ENCODE results near the gene PLEKHA1. TPM values are rescaled to one million over a fixed set of nuclear protein-coding genes. Genes with fewer than 3 reads are reported as not detected.

Gene PLEKHA1
- total RNA-seq, 2 experiments from 2014 or later, result 16.5 to 16.7 TPM

DNA sequence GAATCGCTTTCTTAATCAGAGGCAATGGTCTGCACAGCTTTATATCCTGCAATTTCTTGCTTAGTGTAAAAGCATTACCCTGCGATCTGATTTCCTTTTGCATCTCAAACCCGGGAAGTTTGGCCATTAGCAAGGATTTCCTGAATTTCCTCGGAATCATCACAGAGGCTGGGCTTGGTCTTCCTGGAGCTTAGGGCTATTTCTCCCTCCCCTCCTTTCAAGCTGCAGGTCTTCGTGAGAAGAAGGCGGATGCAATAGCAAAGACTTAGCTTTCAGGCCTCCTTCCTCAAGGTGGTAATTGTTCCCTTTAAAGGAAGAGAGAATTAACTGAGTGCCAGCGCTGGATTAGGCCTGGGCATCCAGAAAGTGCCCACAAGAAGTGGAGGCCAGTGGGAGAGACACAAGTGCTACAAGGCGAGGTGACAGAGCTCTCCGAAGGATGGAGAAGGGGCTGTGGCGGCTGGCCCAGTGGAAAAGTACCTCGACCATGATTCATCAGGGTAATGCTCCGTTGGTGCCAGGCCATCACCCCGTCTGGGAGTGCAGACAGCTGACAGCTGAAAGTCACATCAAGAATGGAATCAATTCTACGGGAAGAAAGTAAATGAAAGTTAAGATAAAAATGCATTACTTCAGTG lies 76.0 kb downstream of the PLEKHA1 start:
- POLR2A ChIA-PET, result no interaction called here
- CTCF ChIA-PET, result interaction anchor here (1.5 kb wide), 1 partner anchor 115 kb away, joined by 3 read pairs; no protein-coding TSS in a partner anchor

- CTCF ChIA-PET, result no interaction called here
- POLR2A ChIA-PET, result no interaction called here
Observed at GRCh38 chr10:122454071-122454470, 79.6 kb downstream of the PLEKHA1 start.

DNA sequence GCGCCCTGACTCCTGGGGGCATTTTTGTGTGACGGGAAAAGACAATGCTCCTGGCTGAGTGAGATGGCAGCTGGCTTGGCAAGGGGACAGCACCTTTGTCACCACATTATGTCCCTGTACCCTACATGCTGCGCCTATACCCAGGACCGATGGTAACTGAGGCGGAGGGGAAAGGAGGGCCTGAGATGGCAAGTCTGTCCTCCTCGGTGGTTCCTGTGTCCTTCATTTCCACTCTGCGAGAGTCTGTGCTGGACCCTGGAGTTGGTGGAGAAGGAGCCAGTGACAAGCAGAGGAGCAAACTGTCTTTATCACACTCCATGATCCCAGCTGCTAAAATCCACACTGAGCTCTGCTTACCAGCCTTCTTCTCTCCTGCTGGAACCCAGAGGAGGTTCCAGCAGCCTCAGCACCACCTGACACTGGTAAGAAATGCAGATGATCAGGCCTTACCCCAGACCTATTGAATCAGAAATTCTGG lies 80.1 kb downstream of the PLEKHA1 start, which contains the start of gene ARMS2:
Gene ARMS2, plus strand, starts transcription at position 51 of the 478 bp plus-strand sequence. Its CDS starts 75 bp downstream, at position 126.
- CTCF ChIA-PET, result no interaction called here

GRCh38 chr10:122455376-122456079 lies 81.0 kb downstream of the PLEKHA1 start:
- CTCF ChIA-PET, result no interaction called here
- POLR2A ChIA-PET, result no interaction called here

More for the DNA sequence above, 80.1 kb downstream of the PLEKHA1 start, which contains the start of gene ARMS2:
- POLR2A ChIA-PET, result no interaction called here

GRCh38 chr10:122457934-122458333 lies 83.4 kb downstream of the PLEKHA1 start:
- ChIA-PET CTCF (no interaction called here), POLR2A (no interaction called here)

GRCh38 chr10:122458693-122459092 lies 84.2 kb downstream of the PLEKHA1 start:
- CTCF ChIA-PET, result no interaction called here
- POLR2A ChIA-PET, result no interaction called here

DNA sequence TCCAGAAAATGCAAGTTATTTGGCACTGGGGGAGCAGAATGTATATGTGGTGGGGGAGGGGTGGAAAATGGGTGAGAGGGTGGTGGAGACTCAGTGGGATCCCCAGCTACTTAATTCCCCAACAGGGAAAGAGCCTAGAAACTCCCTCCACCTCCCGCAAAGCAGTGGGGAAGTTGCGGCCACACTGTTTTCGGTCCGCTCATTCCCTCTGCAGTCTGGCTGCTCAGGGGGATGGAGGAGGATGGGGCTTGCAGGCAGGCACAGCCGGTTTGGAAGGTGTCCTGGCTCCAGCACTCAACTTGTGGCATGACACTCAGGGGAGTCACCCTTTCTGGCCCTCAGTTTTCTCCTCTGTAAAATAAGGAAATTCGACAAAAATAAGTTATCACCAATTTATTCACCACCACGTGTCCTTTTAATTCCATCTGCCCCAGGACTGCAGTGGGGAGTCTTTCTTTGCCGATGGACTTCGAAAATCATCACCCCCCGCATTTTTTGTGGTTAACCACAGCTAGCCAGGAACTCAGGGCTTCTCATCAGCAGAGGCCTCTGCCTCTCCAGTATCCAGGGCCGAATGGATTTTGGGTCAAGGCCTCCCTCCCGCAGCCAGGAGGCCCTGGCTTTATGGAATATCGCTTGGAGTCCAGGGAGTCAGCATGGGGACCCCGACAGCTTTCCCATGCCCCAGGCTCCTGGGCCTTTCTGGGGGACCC lies 85.2 kb downstream of the PLEKHA1 start:
- ChIA-PET CTCF (interaction anchor here (1.0 kb wide), 1 partner anchor 192 kb away, joined by 3 read pairs; no protein-coding TSS in a partner anchor), POLR2A (no interaction called here)

DNA sequence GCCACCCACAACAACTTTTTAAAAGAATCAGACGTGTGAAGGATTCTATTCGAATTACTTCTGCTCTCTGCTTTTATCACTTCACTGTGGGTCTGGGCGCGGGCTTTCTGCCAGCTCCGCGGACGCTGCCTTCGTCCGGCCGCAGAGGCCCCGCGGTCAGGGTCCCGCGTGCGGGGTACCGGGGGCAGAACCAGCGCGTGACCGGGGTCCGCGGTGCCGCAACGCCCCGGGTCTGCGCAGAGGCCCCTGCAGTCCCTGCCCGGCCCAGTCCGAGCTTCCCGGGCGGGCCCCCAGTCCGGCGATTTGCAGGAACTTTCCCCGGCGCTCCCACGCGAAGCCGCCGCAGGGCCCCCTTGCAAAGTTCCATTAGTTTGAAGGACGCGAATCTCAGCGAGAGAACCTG lies 86.4 kb downstream of the PLEKHA1 start:
- CTCF ChIA-PET, result no interaction called here

DNA sequence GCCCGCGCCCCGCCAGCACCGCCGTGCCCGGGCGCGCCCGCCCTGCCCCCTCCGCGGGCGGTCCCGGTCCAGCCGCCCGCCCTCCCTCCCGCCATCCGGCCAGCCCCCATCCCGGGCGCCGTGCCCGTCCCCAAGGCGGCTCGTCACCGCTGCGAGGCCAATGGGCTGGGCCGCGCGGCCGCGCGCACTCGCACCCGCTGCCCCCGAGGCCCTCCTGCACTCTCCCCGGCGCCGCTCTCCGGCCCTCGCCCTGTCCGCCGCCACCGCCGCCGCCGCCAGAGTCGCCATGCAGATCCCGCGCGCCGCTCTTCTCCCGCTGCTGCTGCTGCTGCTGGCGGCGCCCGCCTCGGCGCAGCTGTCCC lies 86.8 kb downstream of the PLEKHA1 start, which contains the start of gene HTRA1:
Gene HTRA1, plus strand, starts transcription at position 187 of the 362 bp plus-strand sequence. Its CDS starts 100 bp downstream, at position 287.
- POLR2A ChIA-PET, result no interaction called here
- CTCF ChIA-PET, result no interaction called here

More for the DNA sequence above, 86.4 kb downstream of the PLEKHA1 start:
- POLR2A ChIA-PET, result no interaction called here

DNA sequence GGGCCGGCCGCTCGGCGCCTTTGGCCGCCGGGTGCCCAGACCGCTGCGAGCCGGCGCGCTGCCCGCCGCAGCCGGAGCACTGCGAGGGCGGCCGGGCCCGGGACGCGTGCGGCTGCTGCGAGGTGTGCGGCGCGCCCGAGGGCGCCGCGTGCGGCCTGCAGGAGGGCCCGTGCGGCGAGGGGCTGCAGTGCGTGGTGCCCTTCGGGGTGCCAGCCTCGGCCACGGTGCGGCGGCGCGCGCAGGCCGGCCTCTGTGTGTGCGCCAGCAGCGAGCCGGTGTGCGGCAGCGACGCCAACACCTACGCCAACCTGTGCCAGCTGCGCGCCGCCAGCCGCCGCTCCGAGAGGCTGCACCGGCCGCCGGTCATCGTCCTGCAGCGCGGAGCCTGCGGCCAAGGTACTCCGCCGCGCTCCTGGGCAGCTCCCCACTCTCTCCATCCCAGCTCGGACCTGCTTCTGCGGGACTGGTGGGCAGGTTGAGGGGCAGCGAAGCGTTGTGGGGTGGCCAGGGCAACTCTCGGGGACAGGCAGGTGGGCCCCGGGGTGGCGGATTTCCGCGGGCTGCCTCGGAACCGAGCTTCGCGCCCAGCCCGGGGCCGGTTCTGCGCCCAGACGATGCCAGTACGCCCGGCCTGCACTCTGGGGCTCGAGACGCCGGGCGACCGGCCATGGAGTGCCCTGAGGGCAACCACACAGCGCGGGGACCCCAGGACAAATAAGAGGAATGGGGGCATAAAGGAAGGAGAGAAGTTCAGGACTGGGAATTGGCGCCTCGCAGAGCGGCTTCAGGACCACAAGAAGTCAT lies 87.4 kb downstream of the PLEKHA1 start:
- ChIA-PET CTCF (no interaction called here), POLR2A (no interaction called here)

DNA sequence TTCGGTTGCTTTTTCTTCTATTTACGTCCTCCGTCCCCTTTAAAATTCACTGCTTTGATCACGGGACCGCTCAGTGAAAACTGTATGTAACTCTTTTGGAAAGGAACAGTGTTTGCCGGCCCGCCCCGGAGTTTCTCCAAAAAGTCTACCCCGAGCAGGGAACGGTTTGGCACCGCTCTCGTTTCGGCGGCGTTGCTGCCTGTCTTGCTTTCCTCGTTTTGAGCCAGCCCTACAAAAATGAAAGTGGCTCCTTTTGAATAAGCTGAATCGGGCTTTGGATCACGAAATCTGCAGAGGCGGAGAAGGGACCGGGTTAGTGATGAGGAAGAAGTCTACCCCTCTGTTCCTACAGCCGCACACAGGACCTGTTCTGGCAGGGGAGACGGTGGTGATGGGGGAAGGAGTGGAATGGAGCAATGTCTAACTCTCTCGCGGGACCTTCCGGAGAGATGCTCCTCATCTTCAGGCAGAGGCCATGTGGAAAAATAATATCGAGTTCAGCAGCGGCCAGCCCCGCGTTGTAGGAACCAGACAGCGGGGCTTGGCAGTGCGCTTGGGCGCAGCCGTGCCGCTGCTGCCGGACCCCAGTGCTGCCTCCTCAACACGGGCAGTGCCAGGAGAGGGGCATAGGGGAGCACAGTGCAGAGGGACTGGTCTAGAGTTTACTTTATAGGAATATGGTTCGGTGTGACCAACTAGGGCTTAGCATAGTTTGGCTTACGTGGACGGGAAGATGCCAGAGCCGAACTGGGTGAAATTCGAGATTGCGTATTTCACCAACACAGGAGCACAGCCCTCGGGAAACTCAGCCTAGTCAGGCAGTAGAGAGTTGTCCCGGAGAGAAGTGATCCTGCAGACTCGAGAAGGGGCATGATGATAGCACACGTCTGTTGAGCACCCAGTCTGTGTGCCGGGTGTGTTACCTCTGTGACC lies 88.3 kb downstream of the PLEKHA1 start:
- ChIA-PET CTCF (no interaction called here), POLR2A (interaction anchor here (0.6 kb wide), 1 partner anchor 1445 kb away, joined by 11 read pairs; no protein-coding TSS in a partner anchor)

GRCh38 chr10:122463466-122464249 lies 89.2 kb downstream of the PLEKHA1 start:
- POLR2A ChIA-PET, result no interaction called here
- CTCF ChIA-PET, result no interaction called here

- POLR2A ChIA-PET, result no interaction called here
- CTCF ChIA-PET, result interaction anchor here (1.1 kb wide), 1 partner anchor 119 kb away, joined by 3 read pairs; no protein-coding TSS in a partner anchor
Observed at GRCh38 chr10:122464250-122464510, 89.7 kb downstream of the PLEKHA1 start.

GRCh38 chr10:122464586-122464985 lies 90.1 kb downstream of the PLEKHA1 start:
- ChIA-PET CTCF (interaction anchor here (1.1 kb wide), 1 partner anchor 120 kb away, joined by 3 read pairs; no protein-coding TSS in a partner anchor), POLR2A (no interaction called here)

- ChIA-PET POLR2A (no interaction called here), CTCF (no interaction called here)
Observed at GRCh38 chr10:122465401-122466040, 91.0 kb downstream of the PLEKHA1 start.

DNA sequence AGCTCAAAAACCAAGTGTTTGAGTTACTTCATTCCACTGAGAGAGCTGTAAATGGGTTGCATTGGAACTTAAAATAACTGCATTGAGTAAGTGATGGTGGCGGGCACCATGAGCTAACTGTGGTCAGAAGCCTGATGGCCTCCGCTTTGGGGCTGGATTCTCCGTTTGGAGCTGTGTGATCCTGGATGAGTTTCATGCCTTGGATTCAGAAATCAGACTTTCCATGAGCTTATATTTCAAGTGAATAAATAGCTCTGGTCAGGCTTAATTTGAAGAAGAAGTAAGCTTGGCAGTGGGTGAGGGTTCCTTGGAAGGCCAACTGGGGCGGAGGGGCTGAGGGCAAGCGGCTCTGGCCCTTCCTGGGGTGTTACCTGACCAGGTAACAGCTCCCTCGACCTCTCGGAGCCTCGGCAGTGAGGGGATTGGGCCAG lies 92.5 kb downstream of the PLEKHA1 start:
- ChIA-PET POLR2A (no interaction called here), CTCF (interaction anchor here (1.2 kb wide), 1 partner anchor 99 kb away, joined by 3 read pairs; no protein-coding TSS in a partner anchor)

DNA sequence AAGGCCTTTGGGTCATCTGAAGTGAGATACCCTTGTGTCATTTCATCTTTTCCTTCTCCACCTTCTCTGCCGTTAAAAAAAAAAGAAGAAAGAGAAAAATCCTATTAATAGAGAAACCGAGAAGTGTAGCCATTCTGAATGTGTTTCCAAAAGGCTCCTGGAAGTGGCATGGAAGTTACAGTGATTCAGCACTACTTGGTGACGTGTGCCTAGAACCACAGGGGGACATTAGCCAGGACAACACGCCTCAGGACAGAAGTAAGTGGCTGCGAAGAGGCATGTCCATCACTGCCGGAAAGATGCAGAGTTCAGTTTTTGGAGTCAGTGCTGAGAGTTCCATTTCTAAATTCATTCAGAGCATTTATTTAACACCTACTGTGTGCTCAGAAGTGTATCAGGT lies 93.2 kb downstream of the PLEKHA1 start:
- POLR2A ChIA-PET, result no interaction called here
- CTCF ChIA-PET, result interaction anchor here (1.2 kb wide), 1 partner anchor 98 kb away, joined by 3 read pairs; no protein-coding TSS in a partner anchor
